Endothelial cell (in vitro differentiated cells): ENCODE measurements around the gene INPP5F. TPM values are rescaled to one million over a fixed set of nuclear protein-coding genes. Genes with fewer than 3 reads are reported as not detected.

ENCODE experiments used
- DNase-seq: peaks from one replicate; pipeline ENCODE4 v3.0.0; 2021; ENCODE audit warnings: low spot score
- H3K27ac Mint-ChIP-seq: one replicate; pipeline ENCODE4 v1.8.0; 2021; ENCODE audit warnings: mixed read lengths, inconsistent platforms; ENCODE audit not compliant: unreplicated experiment
- H3K27me3 Mint-ChIP-seq: one replicate; pipeline ENCODE4 v1.8.0; 2021; ENCODE audit warnings: mild to moderate bottlenecking, moderate library complexity, mixed read lengths, inconsistent platforms; ENCODE audit not compliant: unreplicated experiment
- H3K36me3 Mint-ChIP-seq: one replicate; pipeline ENCODE4 v1.8.0; 2021; ENCODE audit warnings: mild to moderate bottlenecking, low read depth, mixed read lengths, inconsistent platforms; ENCODE audit not compliant: unreplicated experiment
- H3K4me1 Mint-ChIP-seq: one replicate; pipeline ENCODE4 v1.8.0; 2021; ENCODE audit warnings: mild to moderate bottlenecking, mixed read lengths, inconsistent platforms; ENCODE audit not compliant: unreplicated experiment
- H3K4me3 Mint-ChIP-seq: one replicate; pipeline ENCODE4 v1.8.0; 2021; ENCODE audit warnings: mild to moderate bottlenecking, mixed read lengths, inconsistent platforms; ENCODE audit not compliant: unreplicated experiment
- H3K9me3 Mint-ChIP-seq: one replicate; pipeline ENCODE4 v1.8.0; 2021; ENCODE audit warnings: mixed read lengths, inconsistent platforms; ENCODE audit not compliant: unreplicated experiment
- CTCF ChIP-seq: fragments of 200-600 bp; sonication (generic); IDR thresholded peaks from one replicate; pipeline ENCODE4 v1.5.0; 2021; ENCODE audit warnings: antibody characterized with exemption; ENCODE audit not compliant: unreplicated experiment
- total RNA-seq: library from RNA; stranded (reverse); fragmentation: NEBNext Ultra II Directional; extraction: Animal tissue kit (Norgen Biotek cat#: 25700); gene quantifications from one replicate; pipeline ENCODE4 v1.2.1, GENCODE V29; 2021; ENCODE audit not compliant: unreplicated experiment

The INPP5F gene
- total RNA-seq, 1 donor from 2014 or later = 45.7 TPM

- Mint-ChIP-seq H3K9me3 (no peaks in the 10 kb centered on the region), H3K27me3 (peaks cover 2% of the 10 kb centered on the region), H3K27ac (no peak overlapping the region), H3K4me3 (no peak overlapping the region), H3K4me1 (no peaks in the 10 kb centered on the region), H3K36me3 (peaks cover 7% of the 10 kb centered on the region)
- DNase-seq = no peak
- no peak for TF ChIP-seq CTCF
Observed at GRCh38 chr10:119715628-119716505, 10.0 kb upstream of the INPP5F start.

GRCh38 chr10:119723161-119723560, 2.7 kb upstream of the INPP5F start:
- peaks cover 7% of the 10 kb centered on the region for H3K27me3 Mint-ChIP-seq

GRCh38 chr10:119723624-119724023, 2.2 kb upstream of the INPP5F start:
- Mint-ChIP-seq H3K27me3 (peaks cover 7% of the 10 kb centered on the region), H3K27ac (no peak overlapping the region), H3K36me3 (peaks cover 16% of the 10 kb centered on the region), H3K4me1 (peaks cover 39% of the 10 kb centered on the region), H3K9me3 (no peaks in the 10 kb centered on the region), H3K4me3 (peak overlapping the region; percentile 5)
- no peak for DNase-seq
- TF ChIP-seq CTCF = no peak

More at GRCh38 chr10:119723161-119723560, 2.7 kb upstream of the INPP5F start:
- H3K4me1 Mint-ChIP-seq = peaks cover 35% of the 10 kb centered on the region
- H3K36me3 Mint-ChIP-seq = peaks cover 13% of the 10 kb centered on the region
- no peak for TF ChIP-seq CTCF
- no peak for DNase-seq
- peak overlapping the region; percentile 5 for H3K4me3 Mint-ChIP-seq
- no peak overlapping the region for H3K27ac Mint-ChIP-seq
- H3K9me3 Mint-ChIP-seq = no peaks in the 10 kb centered on the region

- Mint-ChIP-seq H3K27me3 (peaks cover 7% of the 10 kb centered on the region), H3K9me3 (no peaks in the 10 kb centered on the region), H3K27ac (peak overlapping the region; percentile 75), H3K4me1 (peaks cover 41% of the 10 kb centered on the region), H3K36me3 (peaks cover 16% of the 10 kb centered on the region), H3K4me3 (peak overlapping the region; percentile 65)
- DNase-seq = no peak
- TF ChIP-seq CTCF = no peak
Observed at GRCh38 chr10:119724593-119725516, 995 bp upstream of the INPP5F start.

- peaks cover 7% of the 10 kb centered on the region for H3K27me3 Mint-ChIP-seq
- H3K9me3 Mint-ChIP-seq = no peaks in the 10 kb centered on the region
- no peak for TF ChIP-seq CTCF
- DNase-seq = no peak
- H3K4me1 Mint-ChIP-seq = peaks cover 41% of the 10 kb centered on the region
- H3K27ac Mint-ChIP-seq = no peak overlapping the region
- peak overlapping the region; percentile 65 for H3K4me3 Mint-ChIP-seq
- H3K36me3 Mint-ChIP-seq = peaks cover 15% of the 10 kb centered on the region
Observed at GRCh38 chr10:119725517-119725827, 378 bp upstream of the INPP5F start.
